GM23248 (cell line): ENCODE results near the gene LGALS3BP. TPM values are rescaled to one million over a fixed set of nuclear protein-coding genes. Genes with fewer than 3 reads are reported as not detected.

Source experiments
- DNase-seq: peaks from one replicate; pipeline ENCODE4 v3.0.0-alpha.2; 2015
- H2AFZ ChIP-seq: fragments of 200-600 bp; sonication (generic); 2 replicates; pipeline ENCODE4 v1.6.1; 2016; ENCODE audit warnings: antibody characterized with exemption
- H3F3A ChIP-seq: fragments of 200-600 bp; sonication (generic); 2 replicates; pipeline ENCODE4 v1.6.1; 2016; ENCODE audit warnings: mild to moderate bottlenecking, antibody characterized with exemption, mixed run types; ENCODE audit not compliant: insufficient read depth
- H3K27ac ChIP-seq: fragments of 200-600 bp; sonication (generic); 2 replicates; pipeline ENCODE4 v1.5.1; 2016; ENCODE audit warnings: mild to moderate bottlenecking
- H3K27me3 ChIP-seq: fragments of 200-600 bp; sonication (generic); replicated peaks from 2 replicates; pipeline ENCODE4 v1.6.1; 2016; ENCODE audit warnings: mild to moderate bottlenecking; ENCODE audit not compliant: insufficient read depth
- H3K36me3 ChIP-seq: fragments of 200-600 bp; sonication (generic); 2 replicates; pipeline ENCODE4 v1.6.1; 2016; ENCODE audit warnings: low read depth, mild to moderate bottlenecking
- H3K4me1 ChIP-seq: fragments of 200-600 bp; sonication (generic); 2 replicates; pipeline ENCODE4 v1.6.1; 2016; ENCODE audit warnings: mild to moderate bottlenecking; ENCODE audit not compliant: insufficient read depth
- H3K4me2 ChIP-seq: fragments of 200-600 bp; sonication (generic); one replicate; pipeline ENCODE4 v1.6.1; 2016; ENCODE audit warnings: mild to moderate bottlenecking; ENCODE audit not compliant: unreplicated experiment
- H3K4me3 ChIP-seq: fragments of 200-600 bp; sonication (generic); 2 replicates; pipeline ENCODE4 v1.5.1; 2016; ENCODE audit warnings: mild to moderate bottlenecking
- H3K79me2 ChIP-seq: fragments of 200-600 bp; sonication (generic); 2 replicates; pipeline ENCODE4 v1.6.1; 2016; ENCODE audit warnings: mild to moderate bottlenecking; ENCODE audit not compliant: insufficient read depth
- H3K9ac ChIP-seq: fragments of 200-600 bp; sonication (generic); 2 replicates; pipeline ENCODE4 v1.6.1; 2016; ENCODE audit warnings: mild to moderate bottlenecking
- H3K9me2 ChIP-seq: fragments of 200-600 bp; sonication (generic); 2 replicates; pipeline ENCODE4 v1.6.1; 2016; ENCODE audit warnings: mixed run types, mild to moderate bottlenecking, moderate library complexity; ENCODE audit not compliant: insufficient read depth
- H3K9me3 ChIP-seq: fragments of 200-600 bp; sonication (generic); one replicate; pipeline ENCODE4 v1.6.1; 2017; ENCODE audit warnings: low read depth
- H4K20me1 ChIP-seq: fragments of 200-600 bp; sonication (generic); 2 replicates; pipeline ENCODE4 v1.6.0; 2016; ENCODE audit not compliant: insufficient read depth
- EZH2 ChIP-seq: fragments of 200-600 bp; sonication (generic); IDR thresholded peaks from 2 replicates; pipeline ENCODE4 v1.6.1; 2018; ENCODE audit warnings: antibody characterized with exemption, mild to moderate bottlenecking; ENCODE audit not compliant: insufficient read depth, poor library complexity, severe bottlenecking
- EZH2phosphoT487 ChIP-seq: fragments of 200-600 bp; sonication (generic); IDR thresholded peaks from 2 replicates; pipeline ENCODE4 v1.6.1; 2018; ENCODE audit warnings: antibody characterized with exemption, moderate library complexity, mild to moderate bottlenecking, low read depth; ENCODE audit not compliant: insufficient read depth
- WGBS, 2 experiments: methylation state at CpG; one replicate each; pipeline ENCODE4 v1.1.6; 2015 to 2017; ENCODE audit warnings: low lambda C conversion rate in 2 of 2, low coverage in 1 of 2; ENCODE audit errors: missing lambda C conversion rate in 2 of 2; 5-methylcytosine and 5-hydroxymethylcytosine counted together
- in situ Hi-C: fragments of 300-500 bp; cut with MboI; formaldehyde crosslinking; loops from 2 replicates; pipeline ENCODE4 v1.15.0; 2020
- polyA plus RNA-seq: library from polyadenylated mRNA; unstranded; fragments of >200 nt; fragmentation: Nextera tagmentation; extraction: Ambion mirVana; gene quantifications from 2 replicates; pipeline ENCODE4 v1.2.1, GENCODE V29; 2016
- total RNA-seq: library from RNA; depleted of rRNA; stranded (reverse); fragments of >200 nt; shearing (Covaris generic); gene quantifications from 2 replicates; pipeline ENCODE4 v1.2.3, GENCODE V29; 2014

Gene LGALS3BP
- total and polyA plus RNA-seq, 2 experiments from 2014 or later = 8.6 to 8.8 TPM

DNA sequence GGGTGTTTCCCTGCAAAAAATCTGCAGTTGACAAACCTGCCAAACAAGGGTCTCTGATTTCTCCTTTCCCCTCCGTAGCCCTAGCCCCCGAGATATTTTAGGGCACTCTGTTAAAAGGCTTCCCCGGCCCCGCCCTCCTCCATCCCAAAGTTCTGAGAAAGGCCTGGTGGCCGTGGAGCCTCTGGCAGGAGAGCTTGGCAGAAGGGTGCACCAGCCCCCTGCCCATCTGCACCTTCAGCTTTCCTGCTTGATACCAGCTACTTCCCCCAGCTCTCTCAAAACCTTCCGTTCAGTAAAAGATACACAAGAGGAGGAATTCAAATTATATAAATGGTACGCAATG lies 30.6 kb upstream of the LGALS3BP start:
- Histone ChIP-seq H3K27me3 (no peaks in the 10 kb centered on the region), H3K27ac (0 out of 2 replicates have a peak overlapping the region, but pooled peaks have one; percentile 54), H3K4me1 (peaks cover 30% of the 10 kb centered on the region), H3K9me3 (peaks cover 2% of the 10 kb centered on the region), H4K20me1 (no peaks in the 10 kb centered on the region), H3K79me2 (peaks cover 42% of the 10 kb centered on the region), H3K9me2 (no peaks in the 10 kb centered on the region), H3K4me3 (peak overlapping the region; percentile 94), H3K9ac (peak overlapping the region; percentile 98), H3K4me2 (peak overlapping the region; percentile 91), H2AFZ (peak overlapping the region; percentile 97), H3F3A (0 out of 2 replicates have a peak, but pooled peaks cover 6% of the 10 kb centered on the region), H3K36me3 (peaks cover 2% of the 10 kb centered on the region; the same call in 1 of the 2 replicates)
- DNase-seq = no peak
- no peak for TF ChIP-seq EZH2phosphoT487
- no peak for TF ChIP-seq EZH2
- in situ Hi-C loops = no loop called here
- WGBS, 2 experiments = 58 to 60% methylated on average over 5 to 7 of the region's 7 CpGs

DNA sequence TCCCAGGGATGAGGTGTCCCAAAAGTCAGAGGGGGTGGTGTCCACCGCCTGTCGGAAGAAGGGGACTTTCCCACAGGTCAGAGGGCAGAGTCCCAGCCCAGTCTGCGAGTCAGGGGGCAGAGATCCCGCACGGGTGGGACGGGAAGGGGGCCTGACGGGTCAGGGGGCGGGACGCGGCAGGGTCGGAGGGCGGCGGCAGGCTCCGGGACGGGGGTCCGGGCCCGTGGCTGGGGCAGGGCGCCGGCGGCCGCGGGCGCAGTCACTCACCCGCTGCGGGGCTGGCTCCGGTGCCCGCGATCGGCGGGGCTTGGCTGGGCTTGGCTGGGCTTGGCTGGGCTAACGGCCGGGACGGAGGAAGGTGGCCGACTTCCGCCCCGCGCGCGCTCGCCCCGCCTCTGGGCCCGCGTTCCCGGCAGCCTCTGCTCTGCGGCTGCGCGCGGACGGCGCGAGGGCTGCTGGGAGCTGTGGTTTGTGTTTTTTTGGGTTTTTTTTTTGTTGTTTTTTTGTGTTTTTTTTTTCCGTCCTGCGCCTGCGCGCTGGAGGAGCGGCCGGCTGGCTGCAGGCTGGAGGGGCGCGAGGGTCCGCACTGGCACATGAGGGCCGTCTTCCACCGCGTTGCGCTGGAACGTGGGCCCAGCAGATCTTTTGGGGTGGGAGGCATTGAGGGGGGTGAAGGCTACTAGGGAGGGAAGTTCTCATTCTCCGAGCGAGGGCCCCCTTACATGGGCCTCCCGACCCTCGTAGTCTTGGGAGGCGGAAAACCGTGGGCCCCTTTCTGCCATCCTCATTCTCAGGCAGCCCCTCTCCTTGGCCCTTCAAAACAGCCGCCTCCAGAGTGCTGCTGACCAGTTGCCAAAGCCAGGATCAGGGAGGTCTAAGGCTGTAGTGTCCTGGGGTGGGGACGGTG lies 29.9 kb upstream of the LGALS3BP start, which contains the start of gene CANT1:
CANT1 (minus strand) TSS at position 368 of the 907 bp plus-strand sequence. CDS start 12,142 bp downstream, outside the sequence.
- no peaks in the 10 kb centered on the region for H3K9me3 ChIP-seq
- peaks cover 2% of the 10 kb centered on the region; the same call in 1 of the 2 replicates for H3K36me3 ChIP-seq
- peak within 1 kb of the TSS; percentile 54 for H3K27ac ChIP-seq
- peaks cover 45% of the 10 kb centered on the region for H3K79me2 ChIP-seq
- WGBS, 2 experiments = 1 to 3% methylated on average over 29 to 70 of the region's 73 CpGs
- H3F3A ChIP-seq = 0 out of 2 replicates have a peak, but pooled peaks cover 6% of the 10 kb centered on the region
- TF ChIP-seq EZH2 (no peak), EZH2phosphoT487 (no peak)
- peak within 1 kb of the TSS; percentile 94 for H3K4me3 ChIP-seq
- H4K20me1 ChIP-seq = no peaks in the 10 kb centered on the region
- peak within 1 kb of the TSS; percentile 93 for H3K4me2 ChIP-seq
- DNase-seq = peak; percentile 93
- no peaks in the 10 kb centered on the region for H3K9me2 ChIP-seq
- H2AFZ ChIP-seq = peak within 1 kb of the TSS; percentile 97
- peaks cover 30% of the 10 kb centered on the region for H3K4me1 ChIP-seq
- peak within 1 kb of the TSS; percentile 98 for H3K9ac ChIP-seq
- no peaks in the 10 kb centered on the region for H3K27me3 ChIP-seq
- in situ Hi-C loops = no loop called here

DNA sequence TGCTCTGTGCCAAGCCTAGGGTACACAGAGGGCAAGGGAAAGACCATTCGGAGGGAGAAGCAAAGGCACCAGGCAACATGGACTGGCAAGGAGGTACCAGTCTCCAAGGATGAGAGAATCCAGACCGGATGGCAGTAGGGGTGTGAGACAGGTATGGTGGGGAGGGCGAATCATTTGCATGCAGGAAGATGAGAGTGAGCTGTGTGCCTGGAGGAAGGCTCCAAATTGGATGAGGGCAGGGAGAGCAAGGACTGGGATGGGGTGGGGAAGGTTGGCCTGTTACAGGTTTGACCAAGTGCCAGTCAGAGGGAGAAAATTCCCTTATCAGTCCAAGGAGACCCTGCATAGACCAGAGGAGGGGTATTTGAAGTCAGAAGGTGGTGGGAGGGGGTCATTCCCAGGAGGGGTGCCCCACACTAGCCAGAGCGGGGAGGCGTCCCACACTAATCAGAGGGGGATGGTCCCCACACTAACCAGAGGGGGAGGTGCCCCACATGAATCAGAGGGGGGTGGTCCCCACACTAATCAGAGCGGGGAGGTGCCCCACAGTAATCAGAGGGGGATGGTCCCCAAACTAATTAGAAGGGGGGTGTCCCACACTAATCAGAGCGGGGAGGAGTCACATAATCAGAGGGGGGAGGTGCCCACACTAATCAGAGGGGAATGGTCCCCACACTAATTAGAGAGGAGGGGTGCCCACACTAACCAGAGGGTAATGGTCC lies 29.1 kb upstream of the LGALS3BP start:
- peaks cover 30% of the 10 kb centered on the region for H3K4me1 ChIP-seq
- in situ Hi-C loops = no loop called here
- no peaks in the 10 kb centered on the region for H3K9me2 ChIP-seq
- peak overlapping the region; percentile 93 for H3K4me2 ChIP-seq
- H3F3A ChIP-seq = 0 out of 2 replicates have a peak, but pooled peaks cover 6% of the 10 kb centered on the region
- H3K4me3 ChIP-seq = peak overlapping the region; percentile 94
- TF ChIP-seq EZH2 = no peak
- H3K36me3 ChIP-seq = peaks cover 2% of the 10 kb centered on the region; the same call in 1 of the 2 replicates
- H3K27ac ChIP-seq = peak overlapping the region; percentile 54; the same call in 1 of the 2 replicates
- H3K27me3 ChIP-seq = no peaks in the 10 kb centered on the region
- H4K20me1 ChIP-seq = no peaks in the 10 kb centered on the region
- peak overlapping the region; percentile 98 for H3K9ac ChIP-seq
- no peaks in the 10 kb centered on the region for H3K9me3 ChIP-seq
- H3K79me2 ChIP-seq = peaks cover 48% of the 10 kb centered on the region
- peak overlapping the region; percentile 58; the same call in 1 of the 2 replicates for H2AFZ ChIP-seq
- no peak for DNase-seq
- WGBS, 2 experiments = 31 to 33% methylated on average over 5 to 7 of the region's 7 CpGs

DNA sequence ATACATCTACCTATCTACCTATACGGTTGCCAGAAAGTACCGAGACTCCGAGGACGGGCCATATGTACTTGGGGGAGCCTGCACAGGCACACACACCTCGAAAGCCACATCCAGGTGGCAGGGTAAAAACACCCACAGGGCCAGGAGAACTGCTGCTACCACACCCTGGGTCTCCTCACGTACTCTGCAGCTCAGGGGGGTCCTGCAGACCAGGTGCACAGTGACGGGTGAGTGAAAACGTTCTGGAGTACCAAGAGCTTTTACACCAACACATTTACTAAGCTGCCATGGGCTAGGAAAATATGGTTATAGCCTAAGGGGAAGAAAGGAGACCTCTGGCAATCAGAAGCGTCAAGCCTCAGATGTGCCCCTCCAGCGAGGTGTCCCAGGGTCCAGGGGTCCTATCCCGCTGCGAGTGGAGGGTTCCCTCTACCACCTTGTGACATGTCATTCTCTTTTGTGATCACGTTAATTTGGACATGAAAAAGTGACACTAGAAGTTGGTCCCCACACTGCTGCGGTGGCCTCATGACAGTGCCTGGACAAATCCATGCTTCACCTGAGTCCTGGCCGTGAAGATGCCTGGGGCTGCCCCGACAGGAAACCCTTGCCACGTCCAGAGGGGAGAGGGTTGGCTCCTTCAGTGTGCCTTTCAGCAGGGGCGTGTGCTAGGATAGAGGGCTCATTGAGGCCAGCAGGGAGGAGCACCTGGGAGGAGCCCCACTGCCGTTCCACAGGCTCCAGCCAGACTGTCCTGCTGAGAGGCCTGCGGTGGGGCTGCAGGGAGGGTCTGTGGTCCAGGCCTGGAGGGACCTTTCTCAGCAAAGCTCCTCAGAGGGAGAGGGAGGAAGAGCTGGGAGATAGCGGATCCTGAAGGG lies 28.0 kb upstream of the LGALS3BP start:
- H3K4me3 ChIP-seq = peak overlapping the region; percentile 94

More for the DNA sequence above, 28.0 kb upstream of the LGALS3BP start:
- Histone ChIP-seq H3K4me2 (peak overlapping the region; percentile 93), H4K20me1 (no peaks in the 10 kb centered on the region), H2AFZ (no peak overlapping the region), H3K27ac (no peak overlapping the region), H3K27me3 (no peaks in the 10 kb centered on the region), H3K9ac (peak overlapping the region; percentile 98), H3K9me3 (no peaks in the 10 kb centered on the region), H3F3A (0 out of 2 replicates have a peak, but pooled peaks cover 6% of the 10 kb centered on the region), H3K9me2 (no peaks in the 10 kb centered on the region), H3K79me2 (peaks cover 58% of the 10 kb centered on the region), H3K4me1 (peaks cover 30% of the 10 kb centered on the region), H3K36me3 (peaks cover 2% of the 10 kb centered on the region; the same call in 1 of the 2 replicates)
- no peak for TF ChIP-seq EZH2phosphoT487
- DNase-seq = peak; percentile 16
- 68 to 70% methylated on average over 20 to 21 of the region's 21 CpGs for WGBS, 2 experiments
- in situ Hi-C loops = no loop called here
